ENCODE measurements around the gene SIAH3.
"Not testable (repeated sequence)": the region's sequence is repeated elsewhere in the genome, so short reads cannot be mapped to it uniquely, and the experiment has no call there.

SIAH3 gene, protein sequence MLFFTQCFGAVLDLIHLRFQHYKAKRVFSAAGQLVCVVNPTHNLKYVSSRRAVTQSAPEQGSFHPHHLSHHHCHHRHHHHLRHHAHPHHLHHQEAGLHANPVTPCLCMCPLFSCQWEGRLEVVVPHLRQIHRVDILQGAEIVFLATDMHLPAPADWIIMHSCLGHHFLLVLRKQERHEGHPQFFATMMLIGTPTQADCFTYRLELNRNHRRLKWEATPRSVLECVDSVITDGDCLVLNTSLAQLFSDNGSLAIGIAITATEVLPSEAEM

GRCh38 chr13:45851171-45851921 is at the start of gene SIAH3:
Gene SIAH3 (minus strand): TSS chr13:45851753. CDS start chr13:45851629, 124 bp downstream.
- no peak for DNase-seq (ENCODE audit: low spot score)

GRCh38 chr13:45899406-45899805 is 47.9 kb upstream of the SIAH3 start:
- no peak for DNase-seq (ENCODE audit: low spot score)

DNA sequence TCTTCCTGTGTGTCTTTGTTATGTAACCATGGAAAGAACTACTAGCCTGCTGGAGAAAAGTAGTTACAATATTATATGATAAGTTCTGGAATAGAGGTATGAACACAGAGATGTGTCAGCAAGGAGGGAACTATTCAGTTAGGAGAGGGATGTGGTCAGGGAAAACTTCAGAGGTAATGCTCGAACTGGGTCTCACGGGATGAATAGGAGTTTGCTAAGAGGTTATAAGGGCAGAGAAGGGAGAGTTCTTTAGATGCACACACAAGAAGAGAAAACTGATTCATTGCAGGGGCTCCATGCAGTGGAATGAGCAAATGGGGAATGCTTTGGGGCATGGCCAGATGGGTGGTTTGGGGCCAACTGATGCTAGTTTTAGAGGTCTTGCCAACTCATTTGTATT is 46.0 kb upstream of the SIAH3 start:
- DNase-seq (ENCODE audit: low spot score): no peak

DNA sequence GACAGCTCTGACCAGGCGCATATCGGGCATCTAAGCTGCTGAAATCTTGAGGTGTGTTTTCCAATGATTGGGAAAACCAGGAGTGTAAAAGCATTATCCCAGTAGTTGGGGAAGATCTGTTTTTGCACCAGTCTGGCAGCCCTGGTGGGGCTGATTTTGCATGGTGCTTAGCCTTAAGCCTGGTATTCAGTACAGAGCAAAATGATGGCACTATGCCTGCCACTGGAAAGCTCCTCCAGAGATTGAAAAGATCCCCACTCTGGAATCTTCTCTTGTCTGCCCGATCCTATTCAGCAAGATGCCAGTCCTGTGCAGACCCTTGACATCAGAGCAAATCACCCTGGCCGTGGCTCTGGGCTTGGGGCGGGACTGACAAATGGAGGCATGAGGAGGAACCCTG is 44.7 kb upstream of the SIAH3 start:
- no peak for DNase-seq (ENCODE audit: low spot score)

- DNase-seq (ENCODE audit: low spot score): no peak
Observed at GRCh38 chr13:45895881-45896280, 44.3 kb upstream of the SIAH3 start.

DNA sequence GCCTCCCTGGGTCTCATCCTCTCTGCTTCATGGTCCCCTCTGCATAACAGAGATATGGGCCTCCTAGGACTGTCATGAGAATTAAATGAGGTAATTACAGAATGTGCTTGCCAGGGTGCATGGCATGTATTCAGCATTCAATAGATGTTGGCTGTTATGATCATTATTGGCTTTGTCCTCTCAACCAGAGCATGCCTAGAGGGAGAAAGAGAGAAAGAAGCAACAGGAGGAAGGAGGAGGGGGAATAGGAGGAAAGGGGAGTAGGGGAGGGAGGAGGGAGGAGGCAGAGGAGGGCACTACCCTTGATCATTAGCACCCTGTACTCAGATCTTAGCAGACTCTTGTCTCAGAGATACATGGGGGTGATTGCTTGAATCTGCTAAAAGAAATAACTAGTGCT is 41.0 kb upstream of the SIAH3 start:
- no peak for DNase-seq (ENCODE audit: low spot score)

GRCh38 chr13:45889590-45890243 is 38.2 kb upstream of the SIAH3 start:
- no peak for DNase-seq (ENCODE audit: low spot score)

GRCh38 chr13:45886466-45886865 is 34.9 kb upstream of the SIAH3 start:
- no peak for DNase-seq (ENCODE audit: low spot score)

- no peak for DNase-seq (ENCODE audit: low spot score)
Observed at GRCh38 chr13:45885194-45885593, 33.6 kb upstream of the SIAH3 start.

GRCh38 chr13:45882626-45883025 is 31.1 kb upstream of the SIAH3 start:
- DNase-seq (ENCODE audit: low spot score): no peak

DNA sequence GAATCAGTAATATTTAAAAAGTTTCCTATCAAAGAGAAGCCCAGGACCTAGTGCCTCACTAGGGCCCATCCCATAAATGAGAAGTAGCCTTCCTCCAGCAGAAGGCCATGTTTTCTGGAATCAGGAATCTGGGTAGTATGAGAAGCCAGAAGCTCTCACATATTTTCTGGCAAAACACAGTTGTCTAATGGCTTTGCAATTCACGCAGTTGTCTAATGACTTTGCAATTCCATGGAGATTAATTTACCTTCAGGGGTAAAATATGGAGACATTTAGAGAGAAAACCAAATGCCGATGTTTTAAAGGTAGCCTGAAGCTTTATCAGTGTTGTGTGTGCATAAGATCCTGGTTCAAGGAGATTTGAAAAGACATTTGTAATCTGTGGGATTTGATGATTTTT is 29.8 kb upstream of the SIAH3 start:
- DNase-seq (ENCODE audit: low spot score): no peak

- no peak for DNase-seq (ENCODE audit: low spot score)
Observed at GRCh38 chr13:45880242-45880641, 28.7 kb upstream of the SIAH3 start.

DNA sequence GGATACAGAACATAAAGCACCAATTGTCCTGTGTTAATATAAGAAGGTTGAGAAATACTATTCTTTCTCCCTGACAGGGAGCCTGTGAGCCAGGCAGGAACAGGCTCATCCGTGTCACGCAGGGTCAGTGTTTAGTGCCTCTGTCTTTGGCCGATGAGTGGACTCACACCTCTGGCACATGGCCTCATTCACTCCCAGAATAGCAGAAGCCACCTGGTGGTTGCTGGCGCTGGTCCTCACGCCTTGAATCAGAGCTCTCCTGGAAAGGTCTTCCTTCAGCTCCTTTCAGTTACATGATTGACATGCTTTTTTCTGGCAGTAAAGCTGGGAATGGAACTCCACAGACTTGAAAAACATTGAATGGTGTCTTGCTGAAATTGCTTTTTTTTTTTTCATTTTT is 28.1 kb upstream of the SIAH3 start:
- DNase-seq (ENCODE audit: low spot score): no peak

DNA sequence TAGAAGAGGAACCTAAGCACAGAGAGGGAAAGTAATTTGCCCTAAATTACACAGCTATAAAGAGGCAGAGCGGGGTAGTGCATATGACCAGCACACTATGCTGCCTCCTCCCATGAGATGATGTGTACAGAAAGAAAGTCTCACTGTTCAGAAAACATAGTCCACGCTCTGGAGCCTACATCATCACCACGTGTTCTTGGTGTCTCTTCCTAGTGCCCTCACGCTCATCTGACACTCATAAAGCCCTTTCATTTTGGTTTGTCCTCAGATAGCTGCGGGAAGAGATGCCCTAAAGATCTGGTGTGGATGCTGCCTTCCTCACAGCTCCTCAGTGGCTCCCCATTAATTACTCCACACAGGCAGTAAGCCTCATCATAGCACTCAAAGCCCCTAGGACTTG is 27.4 kb upstream of the SIAH3 start:
- no peak for DNase-seq (ENCODE audit: low spot score)

DNA sequence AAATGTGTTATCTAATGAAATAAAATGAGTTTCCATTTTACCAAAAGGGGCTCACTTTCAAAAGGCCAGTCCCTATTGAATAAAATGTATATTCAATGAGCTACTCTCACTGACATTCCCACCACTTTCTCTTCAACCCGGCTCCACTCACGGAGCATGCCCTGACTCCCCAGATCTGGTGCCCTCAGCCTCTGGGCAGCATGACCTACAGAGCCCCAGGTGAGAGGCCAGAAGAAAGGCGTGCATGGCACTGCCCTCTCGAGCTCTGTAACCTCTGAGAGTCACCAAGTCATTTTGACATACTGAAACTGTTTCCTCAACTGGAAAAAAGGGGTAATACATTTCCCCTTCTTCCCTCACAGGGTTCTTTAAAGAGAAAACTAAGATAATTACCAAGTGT is 25.2 kb upstream of the SIAH3 start:
- no peak for DNase-seq (ENCODE audit: low spot score)

DNA sequence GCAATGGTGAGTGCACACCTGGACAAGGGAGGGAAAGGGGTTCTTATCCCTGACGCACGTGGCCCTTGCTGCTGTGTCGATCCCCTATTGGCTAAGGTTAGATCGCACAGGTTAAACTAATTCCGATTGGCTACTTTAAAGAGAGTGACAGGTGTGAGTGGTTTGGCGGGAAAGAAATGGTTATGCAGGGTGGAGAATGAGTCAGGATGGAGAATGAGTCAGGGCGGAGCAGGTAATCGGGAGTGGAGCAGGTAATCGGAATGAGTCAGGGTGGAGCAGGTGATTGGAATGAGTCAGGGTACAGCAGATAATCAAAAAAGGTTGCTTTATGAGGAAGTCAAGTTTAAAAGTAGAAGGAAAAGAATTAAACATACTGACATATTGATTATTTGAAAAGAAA is 24.4 kb upstream of the SIAH3 start:
- DNase-seq (ENCODE audit: low spot score): no peak

- no peak for DNase-seq (ENCODE audit: low spot score)
Observed at GRCh38 chr13:45873491-45874325, 22.2 kb upstream of the SIAH3 start.

DNA sequence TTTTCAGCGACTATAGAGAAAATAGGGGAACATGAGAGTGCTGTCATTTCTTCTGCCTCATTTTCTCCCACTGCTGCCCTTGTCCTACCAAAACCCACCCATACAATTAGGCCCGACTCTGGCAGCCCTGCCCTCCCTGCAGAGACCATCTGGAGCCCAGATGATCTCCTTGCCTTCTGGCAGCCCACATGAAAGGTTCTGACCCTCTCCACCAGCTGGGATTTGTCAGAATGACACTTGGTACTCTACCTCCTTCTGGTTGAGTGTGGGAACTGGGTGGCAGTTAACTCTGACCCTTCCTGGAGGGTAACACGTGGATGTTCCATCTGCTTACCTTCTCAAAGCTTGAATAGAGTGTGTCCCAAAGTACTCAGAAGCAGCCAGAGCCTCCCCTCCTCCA is 21.0 kb upstream of the SIAH3 start:
- no peak for DNase-seq (ENCODE audit: low spot score)

GRCh38 chr13:45871201-45871600 is 19.6 kb upstream of the SIAH3 start:
- not testable (repeated sequence) for DNase-seq (ENCODE audit: low spot score)

- no peak for DNase-seq (ENCODE audit: low spot score)
Observed at GRCh38 chr13:45870232-45870631, 18.7 kb upstream of the SIAH3 start.

DNA sequence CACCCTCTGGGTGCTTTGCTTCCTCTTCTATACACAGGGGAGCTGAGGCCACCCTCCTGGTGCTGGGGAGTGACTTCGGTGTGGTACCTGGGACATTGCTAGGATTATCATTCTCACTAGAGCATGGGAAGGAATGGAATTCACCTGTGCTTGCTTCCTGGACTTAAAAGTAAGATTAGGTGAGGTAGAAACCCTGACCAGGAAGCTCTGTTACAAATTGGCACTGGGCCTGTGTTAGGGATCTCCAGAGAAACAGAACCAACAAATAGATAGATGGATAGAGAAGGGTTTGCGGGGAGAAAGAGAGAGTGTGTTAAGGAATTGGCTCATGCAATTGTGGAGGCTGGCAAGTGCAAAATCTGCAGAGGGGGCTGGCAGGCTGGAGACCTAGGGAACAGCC is 13.9 kb upstream of the SIAH3 start:
- DNase-seq (ENCODE audit: low spot score): no peak

All from activated CD4-positive, alpha-beta T cell treated with anti-CD3 and anti-CD28 coated beads, Interleukin-2, Interleukin-4, amounts not matched to agents 100 ng/mL and 50 ng/mL, durations not matched to agents 16 hours and 8 hours (primary cell).